ENCODE measurements around the gene ICAM4. TPM values are rescaled to one million over a fixed set of nuclear protein-coding genes. Genes with fewer than 3 reads are reported as not detected.
A peak's percentile ranks its signal among the peaks of the same experiment; 100 is the strongest.

ICAM4 gene
- total and polyA plus RNA-seq, 9 of the 15 experiments (the other 6 are each of a cell fraction or from before 2014, with no cell fraction given), result 14.1 to 86.1 (median 29.6) TPM

DNA sequence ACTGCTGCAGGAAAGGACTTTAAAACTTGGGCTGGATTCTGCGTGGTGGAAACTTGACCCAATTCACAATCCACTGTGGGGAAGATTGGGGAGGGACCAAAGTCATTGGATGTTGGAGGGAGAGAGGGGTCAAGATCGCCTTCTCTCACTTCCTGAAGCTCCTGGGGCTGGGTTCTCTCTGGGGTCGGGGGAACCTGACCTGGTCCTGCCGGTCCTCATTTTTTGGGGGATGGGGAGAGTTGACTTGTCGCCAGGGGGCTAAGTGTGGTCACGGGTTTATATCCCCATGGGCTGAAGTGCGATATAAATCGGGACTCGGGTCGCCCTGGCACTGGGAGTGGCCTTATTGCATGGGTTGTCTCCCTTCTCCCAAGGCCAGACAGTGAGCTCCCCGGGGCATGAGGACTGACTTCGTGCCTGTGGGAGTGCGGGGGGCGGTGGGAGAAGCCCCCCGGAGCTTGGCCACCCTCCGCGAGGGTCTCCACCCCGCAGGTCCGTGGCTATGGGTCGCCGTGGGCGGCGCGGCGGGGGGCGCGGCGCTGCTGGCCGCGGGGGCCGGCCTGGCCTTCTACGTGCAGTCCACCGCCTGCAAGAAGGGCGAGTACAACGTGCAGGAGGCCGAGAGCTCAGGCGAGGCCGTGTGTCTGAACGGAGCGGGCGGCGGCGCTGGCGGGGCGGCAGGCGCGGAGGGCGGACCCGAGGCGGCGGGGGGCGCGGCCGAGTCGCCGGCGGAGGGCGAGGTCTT lies 9.3 kb downstream of the ICAM4 start:
- Histone ChIP-seq H2AFZ (ENCODE audit: low read depth, low read length) (no peak overlapping the region), H3K4me3 (no peak overlapping the region), H3K9me3 (replicated peaks; ENCODE audit: control insufficient read depth, insufficient read depth, low read depth, low read length) (peaks cover 2% of the 10 kb centered on the region; the same call in 1 of the 2 replicates), H4K20me1 (replicated peaks; ENCODE audit: control insufficient read depth, insufficient read depth, low read length) (no peaks in the 10 kb centered on the region; the same call in 1 of the 2 replicates), H3K79me2 (ENCODE audit: control insufficient read depth, insufficient read depth, low read length) (peaks cover 48% of the 10 kb centered on the region), H3K27me3 (ENCODE audit: control insufficient read depth in 2 of 2, insufficient read depth in 2 of 2, low read length in 2 of 2) (no peaks in the 10 kb centered on the region), H3K9me1 (ENCODE audit: control insufficient read depth, insufficient read depth, low read length) (no peaks in the 10 kb centered on the region), H3K4me2 (ENCODE audit: insufficient read depth, low read length) (no peak overlapping the region), H3K4me1 (replicated peaks in 1 of 2; ENCODE audit: control insufficient read depth in 2 of 2, insufficient read depth in 2 of 2, low read length in 2 of 2) (peaks cover 23 to 74% of the 10 kb centered on the region in 2 experiments; a peak in 4 of 5 replicates), H3K36me3 (ENCODE audit: control insufficient read depth, insufficient read depth, low read length) (peaks cover 40% of the 10 kb centered on the region; the same call in 2 of the 3 replicates), H3K27ac (ENCODE audit: extremely low read depth, low read depth, low read length) (no peak overlapping the region), H3K9ac (ENCODE audit: insufficient read depth in 1 of 2, low read depth in 2 of 2, low read length in 2 of 2) (no peak overlapping the region; a peak in 1 of 4 replicates)
- 95% methylated on average over 9 of the region's 58 CpGs for WGBS (ENCODE audit: insufficient coverage, low coverage, missing lambda C conversion rate)
- TF ChIP-seq ARHGAP35 (IDR thresholded peaks at IDR 0.05; ENCODE audit: partially characterized antibody) (no peak), PHF21A (IDR thresholded peaks at IDR 0.05; ENCODE audit: borderline replicate concordance, low read depth) (0 out of 2 replicates have a peak, but pooled peaks have one; percentile 18), GTF2A2 (tag; IDR thresholded peaks at IDR 0.05) (no peak), RBFOX2 (IDR thresholded peaks at IDR 0.05; ENCODE audit: low read depth, low read length) (peak; percentile 56; the same call in 1 of the 2 replicates), FOS (IDR thresholded peaks at IDR 0.05; ENCODE audit: extremely low read depth, insufficient read length) (no peak), POLR2G (IDR thresholded peaks at IDR 0.05; ENCODE audit: low read depth, low read length) (peak; percentile 62), E2F3 (CRISPR knock-in tag; IDR thresholded peaks at IDR 0.05) (no peak), GABPB2 (CRISPR knock-in tag; conservative IDR thresholded peaks at IDR 0.05) (no peak), SIRT6 (IDR thresholded peaks at IDR 0.05; ENCODE audit: low read depth, low read length) (no peak)
- TF ChIP-seq, protein P1, sequence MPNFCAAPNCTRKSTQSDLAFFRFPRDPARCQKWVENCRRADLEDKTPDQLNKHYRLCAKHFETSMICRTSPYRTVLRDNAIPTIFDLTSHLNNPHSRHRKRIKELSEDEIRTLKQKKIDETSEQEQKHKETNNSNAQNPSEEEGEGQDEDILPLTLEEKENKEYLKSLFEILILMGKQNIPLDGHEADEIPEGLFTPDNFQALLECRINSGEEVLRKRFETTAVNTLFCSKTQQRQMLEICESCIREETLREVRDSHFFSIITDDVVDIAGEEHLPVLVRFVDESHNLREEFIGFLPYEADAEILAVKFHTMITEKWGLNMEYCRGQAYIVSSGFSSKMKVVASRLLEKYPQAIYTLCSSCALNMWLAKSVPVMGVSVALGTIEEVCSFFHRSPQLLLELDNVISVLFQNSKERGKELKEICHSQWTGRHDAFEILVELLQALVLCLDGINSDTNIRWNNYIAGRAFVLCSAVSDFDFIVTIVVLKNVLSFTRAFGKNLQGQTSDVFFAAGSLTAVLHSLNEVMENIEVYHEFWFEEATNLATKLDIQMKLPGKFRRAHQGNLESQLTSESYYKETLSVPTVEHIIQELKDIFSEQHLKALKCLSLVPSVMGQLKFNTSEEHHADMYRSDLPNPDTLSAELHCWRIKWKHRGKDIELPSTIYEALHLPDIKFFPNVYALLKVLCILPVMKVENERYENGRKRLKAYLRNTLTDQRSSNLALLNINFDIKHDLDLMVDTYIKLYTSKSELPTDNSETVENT (CRISPR knock-in tag; IDR thresholded peaks at IDR 0.05), result no peak
- TF ChIP-seq, protein P2, sequence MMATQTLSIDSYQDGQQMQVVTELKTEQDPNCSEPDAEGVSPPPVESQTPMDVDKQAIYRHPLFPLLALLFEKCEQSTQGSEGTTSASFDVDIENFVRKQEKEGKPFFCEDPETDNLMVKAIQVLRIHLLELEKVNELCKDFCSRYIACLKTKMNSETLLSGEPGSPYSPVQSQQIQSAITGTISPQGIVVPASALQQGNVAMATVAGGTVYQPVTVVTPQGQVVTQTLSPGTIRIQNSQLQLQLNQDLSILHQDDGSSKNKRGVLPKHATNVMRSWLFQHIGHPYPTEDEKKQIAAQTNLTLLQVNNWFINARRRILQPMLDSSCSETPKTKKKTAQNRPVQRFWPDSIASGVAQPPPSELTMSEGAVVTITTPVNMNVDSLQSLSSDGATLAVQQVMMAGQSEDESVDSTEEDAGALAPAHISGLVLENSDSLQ (IDR thresholded peaks at IDR 0.05), result no peak
- TF ChIP-seq, protein P3, sequence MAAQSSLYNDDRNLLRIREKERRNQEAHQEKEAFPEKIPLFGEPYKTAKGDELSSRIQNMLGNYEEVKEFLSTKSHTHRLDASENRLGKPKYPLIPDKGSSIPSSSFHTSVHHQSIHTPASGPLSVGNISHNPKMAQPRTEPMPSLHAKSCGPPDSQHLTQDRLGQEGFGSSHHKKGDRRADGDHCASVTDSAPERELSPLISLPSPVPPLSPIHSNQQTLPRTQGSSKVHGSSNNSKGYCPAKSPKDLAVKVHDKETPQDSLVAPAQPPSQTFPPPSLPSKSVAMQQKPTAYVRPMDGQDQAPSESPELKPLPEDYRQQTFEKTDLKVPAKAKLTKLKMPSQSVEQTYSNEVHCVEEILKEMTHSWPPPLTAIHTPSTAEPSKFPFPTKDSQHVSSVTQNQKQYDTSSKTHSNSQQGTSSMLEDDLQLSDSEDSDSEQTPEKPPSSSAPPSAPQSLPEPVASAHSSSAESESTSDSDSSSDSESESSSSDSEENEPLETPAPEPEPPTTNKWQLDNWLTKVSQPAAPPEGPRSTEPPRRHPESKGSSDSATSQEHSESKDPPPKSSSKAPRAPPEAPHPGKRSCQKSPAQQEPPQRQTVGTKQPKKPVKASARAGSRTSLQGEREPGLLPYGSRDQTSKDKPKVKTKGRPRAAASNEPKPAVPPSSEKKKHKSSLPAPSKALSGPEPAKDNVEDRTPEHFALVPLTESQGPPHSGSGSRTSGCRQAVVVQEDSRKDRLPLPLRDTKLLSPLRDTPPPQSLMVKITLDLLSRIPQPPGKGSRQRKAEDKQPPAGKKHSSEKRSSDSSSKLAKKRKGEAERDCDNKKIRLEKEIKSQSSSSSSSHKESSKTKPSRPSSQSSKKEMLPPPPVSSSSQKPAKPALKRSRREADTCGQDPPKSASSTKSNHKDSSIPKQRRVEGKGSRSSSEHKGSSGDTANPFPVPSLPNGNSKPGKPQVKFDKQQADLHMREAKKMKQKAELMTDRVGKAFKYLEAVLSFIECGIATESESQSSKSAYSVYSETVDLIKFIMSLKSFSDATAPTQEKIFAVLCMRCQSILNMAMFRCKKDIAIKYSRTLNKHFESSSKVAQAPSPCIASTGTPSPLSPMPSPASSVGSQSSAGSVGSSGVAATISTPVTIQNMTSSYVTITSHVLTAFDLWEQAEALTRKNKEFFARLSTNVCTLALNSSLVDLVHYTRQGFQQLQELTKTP (IDR thresholded peaks at IDR 0.05; ENCODE audit: low read depth in 1 of 2, partially characterized antibody in 2 of 2), result no peak
- no TSS peak for BruUV-seq (replicated peaks)
- FAIRE-seq (no peak), ATAC-seq (no peak), DNase-seq (ENCODE audit: extremely low read depth in 1 of 4, low spot score in 3 of 4) (peak in 1 of 4 experiments; percentile 21)
- ChIA-PET CTCF (ENCODE audit: low intra/inter-chr PET ratio) (no interaction called here), POLR2A (interaction anchor here (0.7 to 0.8 kb wide), 2 partner anchors 10 to 105 kb away, joined by 3 to 4 read pairs; no protein-coding TSS in a partner anchor)
- intact Hi-C loops (cut with micrococcal nuclease) (no loop called here), in situ Hi-C loops (cut with MboI) (no loop called here)
